NCI-H1694 treated with DMSO at 0.1 percent for 48 hours (cell line): ENCODE measurements around the gene LRRC74A.

Experiments used
- DNase-seq: peaks from one replicate; lab custom pipeline; 2025; lab: John Stamatoyannopoulos, UW

LRRC74A gene

DNA sequence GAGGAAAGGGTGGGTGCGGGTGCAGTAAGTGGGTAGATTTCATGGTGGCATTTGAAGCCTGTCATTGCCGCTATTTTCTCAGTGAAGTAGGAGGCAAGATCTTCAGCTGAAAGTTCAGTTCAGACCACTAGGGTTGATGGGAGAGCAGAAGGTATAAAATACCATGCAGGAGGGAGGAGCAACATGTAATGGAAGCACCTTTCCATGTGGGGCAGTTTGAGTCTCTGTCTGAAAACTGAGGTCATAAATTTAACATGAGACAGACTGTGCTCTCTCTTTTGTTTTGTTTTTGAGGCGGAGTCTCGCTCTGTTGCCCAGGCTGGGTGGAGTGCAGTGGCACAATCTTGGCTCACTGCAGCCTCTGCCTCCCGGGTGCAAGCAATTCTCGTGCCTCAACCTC is 22.7 kb downstream of the LRRC74A start:
- no peak for DNase-seq

DNA sequence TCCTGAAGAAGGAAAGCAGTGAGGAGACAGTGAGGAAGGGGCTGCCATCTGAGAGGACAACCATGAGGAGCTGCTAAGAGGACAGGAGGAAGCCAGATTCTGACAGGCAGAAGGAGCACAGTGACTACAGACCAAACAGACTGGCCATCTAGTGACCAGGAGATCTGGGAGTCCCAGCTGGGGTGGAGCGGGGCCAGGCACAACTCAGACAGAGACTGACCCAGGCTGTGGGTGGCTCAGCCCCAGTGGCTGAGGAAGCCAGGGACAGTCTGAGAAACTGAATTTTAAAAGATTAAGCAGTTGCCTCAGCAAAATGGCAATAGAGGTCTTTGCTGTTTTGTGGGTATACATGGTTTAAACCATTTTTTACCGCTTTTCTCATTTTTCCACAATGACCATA is 28.9 kb downstream of the LRRC74A start:
- DNase-seq = no peak

DNA sequence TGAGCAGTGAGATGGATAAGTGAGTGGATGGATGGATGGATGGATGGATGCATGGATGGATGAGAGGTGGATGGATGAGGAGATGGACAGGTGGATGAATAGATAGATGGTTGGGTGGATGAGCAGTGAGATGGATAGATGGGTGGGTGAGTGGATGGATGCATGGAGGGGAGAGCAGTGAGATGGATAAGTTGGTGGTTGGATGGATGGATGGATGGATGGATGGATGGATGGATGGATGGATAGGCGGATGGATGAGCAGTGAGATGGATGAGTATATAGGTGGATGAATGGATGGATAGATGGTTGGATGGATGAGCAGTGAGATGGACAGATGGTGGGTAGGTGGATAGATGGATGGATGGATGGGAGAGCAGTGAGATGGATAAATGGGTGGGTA is 30.6 kb downstream of the LRRC74A start:
- DNase-seq = no peak

DNA sequence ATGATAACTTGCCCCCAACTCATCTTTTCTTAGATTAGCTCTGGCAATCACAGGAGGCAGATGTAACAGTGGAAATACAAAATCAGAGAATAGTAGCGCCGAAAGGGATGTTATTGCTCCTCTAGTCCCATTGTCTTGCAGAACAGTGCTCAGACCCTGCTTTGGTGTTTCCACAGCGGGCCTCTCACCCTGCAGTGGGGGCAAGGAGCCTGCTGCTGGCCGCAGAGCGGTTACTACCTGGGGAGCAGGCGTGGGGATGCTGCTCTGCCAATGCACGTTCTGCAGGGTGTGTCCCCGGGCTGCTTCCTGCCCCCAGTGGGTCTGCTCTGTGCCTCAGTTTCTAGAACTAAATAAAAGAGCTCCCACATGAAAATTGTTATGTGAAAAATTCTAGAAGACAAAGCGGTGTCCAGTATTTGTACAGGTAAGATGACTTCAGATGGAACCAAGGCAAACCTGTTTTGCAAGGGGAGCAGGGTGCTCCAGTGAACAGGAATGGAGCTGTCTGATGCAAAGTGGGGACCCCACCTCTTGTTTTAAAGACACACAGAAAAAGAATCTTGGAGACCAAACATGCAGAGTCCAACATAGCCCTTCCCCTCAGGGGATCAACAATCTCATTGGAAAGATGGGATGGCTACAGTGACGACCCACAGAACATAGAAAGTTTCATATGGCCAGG is 35.5 kb downstream of the LRRC74A start:
- DNase-seq = no peak

DNA sequence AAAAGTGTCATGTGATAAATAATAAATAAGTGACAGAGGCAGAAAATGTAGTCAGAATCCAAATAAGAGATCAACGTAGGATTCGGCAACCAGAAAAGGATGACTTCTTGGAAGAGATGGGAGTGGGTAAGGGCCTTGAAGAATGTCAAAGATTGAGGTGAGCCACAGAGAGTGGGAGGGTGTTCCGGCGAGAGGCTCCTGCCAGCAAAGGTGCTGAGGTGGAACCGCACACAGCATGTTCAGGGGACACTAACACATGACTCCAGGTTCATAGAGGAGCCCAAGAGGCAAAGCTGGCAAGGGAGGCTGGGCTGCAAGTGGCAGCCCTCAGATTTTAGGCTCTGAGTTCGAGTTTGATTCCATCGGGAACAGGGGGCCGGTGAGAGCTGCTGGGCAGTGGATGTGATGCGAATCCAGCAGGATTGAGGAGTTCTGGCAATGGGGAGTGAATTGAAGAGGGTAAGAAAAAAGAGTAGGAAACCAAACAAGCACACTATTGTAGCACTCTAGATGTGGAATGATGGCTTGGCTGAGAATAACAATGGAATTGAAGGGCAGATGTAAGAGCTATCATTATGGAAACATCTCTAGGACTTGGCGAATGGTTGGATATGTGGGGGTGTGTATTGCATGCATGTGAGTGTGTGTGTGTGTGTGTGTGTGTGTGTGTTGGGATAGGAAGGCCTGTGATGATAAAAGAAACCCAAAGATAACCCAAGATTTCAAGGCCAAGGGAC is 36.5 kb downstream of the LRRC74A start:
- DNase-seq = no peak

DNA sequence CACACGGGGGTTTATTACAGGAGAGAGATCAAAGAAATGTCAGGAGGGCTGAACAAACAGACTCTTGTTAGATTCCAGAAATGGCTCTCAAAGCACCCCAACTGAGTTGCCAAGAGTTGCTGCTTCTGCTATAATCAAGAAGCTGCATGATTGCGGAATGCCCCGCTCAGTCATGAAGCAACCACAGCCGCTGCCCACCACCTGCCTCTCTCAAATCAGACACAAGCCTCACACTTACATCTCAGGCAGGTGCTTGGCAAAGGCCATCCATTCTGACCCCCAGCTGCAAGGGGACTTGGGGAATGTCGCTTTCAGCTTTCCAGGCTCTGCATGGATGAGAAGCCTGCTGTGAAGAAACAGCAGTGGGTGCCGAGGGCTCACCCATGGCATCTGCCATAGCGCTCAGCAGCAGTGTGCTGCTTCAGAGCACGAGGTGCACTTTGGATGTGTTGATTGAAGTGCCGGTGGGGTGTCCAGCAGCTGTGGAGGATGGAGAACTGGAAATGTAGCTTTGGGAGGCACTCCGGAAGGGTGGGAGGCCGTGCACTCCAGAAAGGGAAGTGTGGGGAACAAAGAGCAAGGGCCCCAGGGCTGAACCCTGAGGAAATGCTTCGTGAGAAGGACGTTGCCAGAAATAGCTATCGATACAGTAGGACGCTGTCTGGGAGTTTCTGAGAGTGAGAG is 37.7 kb downstream of the LRRC74A start:
- DNase-seq = no peak

DNA sequence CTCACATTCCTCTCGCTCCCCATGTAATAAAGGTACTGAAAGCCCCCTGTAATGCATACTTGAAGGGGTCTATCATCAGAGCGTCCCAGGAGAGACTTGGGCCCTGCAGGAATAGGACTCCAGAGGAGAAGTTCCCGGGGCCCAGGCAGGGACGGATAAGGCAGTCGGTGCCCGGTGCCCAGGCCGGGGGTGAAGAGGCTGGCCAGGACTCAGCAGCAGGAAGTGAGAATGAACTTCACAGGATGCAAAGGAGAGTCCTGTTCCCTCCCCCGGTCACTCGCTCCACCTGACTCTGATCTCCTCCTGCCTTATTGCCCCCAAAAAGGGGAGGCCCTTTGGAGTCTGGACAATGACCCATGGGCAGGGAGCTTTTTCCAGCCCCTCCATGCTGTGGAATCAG is 40.2 kb downstream of the LRRC74A start:
- no peak for DNase-seq

DNA sequence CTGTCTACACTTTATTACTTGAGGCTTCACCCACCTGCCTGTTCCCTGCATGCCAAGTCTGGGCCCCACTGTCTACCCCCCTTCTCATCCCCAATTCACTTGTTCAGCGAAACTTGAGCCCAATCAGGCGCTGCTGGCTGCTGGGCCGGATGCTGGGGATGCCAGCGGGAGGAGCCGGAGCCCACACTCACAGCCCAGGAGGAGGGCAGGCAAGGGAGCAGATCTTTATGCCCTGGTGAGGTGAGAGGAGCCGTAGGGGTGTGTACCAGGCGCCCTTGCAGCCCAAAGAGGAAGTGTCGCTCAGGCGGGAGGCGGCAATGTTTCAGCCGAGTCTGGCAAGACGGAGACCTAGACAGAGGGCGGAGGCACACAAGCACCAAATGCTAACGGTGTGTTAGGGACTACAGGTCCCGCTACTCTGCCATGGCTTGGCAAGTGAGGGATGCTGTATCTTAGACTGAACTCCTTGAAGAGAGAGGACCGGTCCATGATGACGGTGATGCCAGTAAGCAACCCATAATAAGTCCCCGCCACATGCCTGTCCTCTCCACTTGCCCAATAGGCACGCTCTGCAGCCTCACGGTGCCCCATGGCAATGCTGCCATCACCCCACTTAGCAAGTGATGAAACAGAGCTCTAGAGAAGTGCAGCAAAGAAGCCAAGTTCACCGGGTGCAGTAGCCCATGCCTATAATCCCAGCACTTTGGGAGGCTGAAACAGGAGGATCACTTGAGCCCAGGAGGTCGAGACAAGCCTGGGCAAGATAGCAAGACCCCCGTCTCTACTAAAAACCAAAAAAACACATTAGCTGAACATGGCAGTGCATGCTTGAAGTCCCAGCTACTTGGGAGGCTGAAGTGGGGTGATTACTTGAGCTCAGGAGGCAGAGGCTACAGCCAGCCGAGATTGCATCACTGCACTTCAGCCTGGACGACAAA is 41.6 kb downstream of the LRRC74A start:
- DNase-seq = no peak

DNA sequence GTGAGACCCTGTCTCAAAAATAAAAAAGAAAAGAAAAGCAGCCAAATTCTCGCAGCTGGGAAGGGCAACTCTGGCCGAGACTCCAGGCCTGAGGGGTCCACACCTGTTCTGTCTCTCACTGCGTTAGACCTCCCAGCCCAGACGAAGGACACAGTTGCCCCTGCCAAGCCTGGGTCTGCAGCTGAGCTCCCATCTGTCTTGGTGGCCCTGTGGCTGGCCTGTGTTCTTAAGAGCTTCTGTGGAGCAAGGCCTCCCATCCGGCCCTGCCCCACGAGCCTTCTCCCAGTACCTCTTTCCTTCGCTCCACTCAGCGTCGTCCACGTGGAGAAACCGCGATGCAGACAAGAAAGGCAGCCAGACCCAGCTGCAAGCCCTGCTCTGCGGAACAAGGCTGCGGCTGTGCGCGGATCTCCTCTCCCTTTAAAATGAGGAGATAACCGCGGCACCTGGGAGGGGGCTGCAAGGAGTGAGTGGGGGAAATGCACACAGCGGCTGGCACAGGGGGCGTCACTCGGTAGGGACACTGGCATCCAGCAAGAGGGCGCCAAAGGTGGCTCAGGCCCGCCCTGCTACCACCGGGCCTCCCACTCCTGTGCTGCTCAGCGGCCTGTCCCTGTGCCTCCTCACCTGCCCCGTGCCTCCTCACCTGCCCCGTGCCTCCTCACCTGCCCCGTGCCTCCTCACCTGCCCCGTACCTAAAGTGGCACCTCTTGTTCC is 42.4 kb downstream of the LRRC74A start:
- DNase-seq = no peak

DNA sequence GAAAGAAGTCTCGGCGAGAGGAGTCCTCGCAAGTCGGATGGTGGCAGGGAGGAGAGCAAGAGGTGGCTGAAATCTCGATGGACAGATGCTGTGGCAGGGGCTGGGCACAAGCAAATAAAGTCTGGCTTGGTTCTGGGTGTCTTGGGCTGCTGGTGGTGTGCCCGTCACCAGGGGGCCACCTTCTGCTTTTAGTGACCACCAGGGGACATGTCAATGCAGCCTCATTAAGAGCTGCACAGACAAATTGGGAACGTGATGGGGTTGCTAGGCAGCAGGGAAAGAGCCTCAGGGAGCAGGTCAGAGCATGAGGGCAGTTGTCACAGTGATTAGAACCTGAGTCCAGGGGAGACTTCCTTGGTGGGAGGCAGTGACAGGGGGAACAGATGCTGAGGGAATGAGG is 44.0 kb downstream of the LRRC74A start:
- DNase-seq = no peak

DNA sequence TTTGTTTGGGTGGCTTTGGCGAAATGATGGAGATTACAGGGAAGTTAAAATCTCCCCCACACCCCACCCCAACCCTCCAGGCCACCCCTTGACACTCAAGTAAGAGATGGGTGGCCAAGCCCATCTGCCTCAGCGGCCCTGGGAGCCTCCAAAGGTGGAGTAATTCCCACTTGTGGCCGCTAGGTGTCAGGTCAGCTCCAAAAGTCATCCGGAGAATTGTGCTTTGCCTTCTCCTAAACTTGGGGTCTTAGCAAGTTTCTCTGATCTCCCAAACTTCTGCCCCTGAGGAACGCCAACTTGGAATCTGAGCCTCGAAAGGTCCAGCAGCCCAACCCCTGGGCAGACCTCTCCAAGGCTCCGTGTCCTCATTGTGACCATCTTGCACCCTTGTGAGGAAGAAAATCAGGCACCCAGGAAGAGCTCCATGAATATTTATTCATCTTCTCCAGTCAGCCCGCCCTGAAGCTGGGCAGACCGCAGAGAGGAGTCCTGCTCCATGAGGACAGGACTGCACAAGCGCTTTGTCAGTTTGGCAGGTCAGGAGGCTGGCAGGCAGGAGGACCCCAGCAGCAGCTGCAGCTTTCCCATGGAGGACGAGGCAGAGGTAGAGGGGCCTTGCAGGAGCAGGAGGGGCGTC is 46.7 kb downstream of the LRRC74A start:
- DNase-seq = peak; percentile 66

DNA sequence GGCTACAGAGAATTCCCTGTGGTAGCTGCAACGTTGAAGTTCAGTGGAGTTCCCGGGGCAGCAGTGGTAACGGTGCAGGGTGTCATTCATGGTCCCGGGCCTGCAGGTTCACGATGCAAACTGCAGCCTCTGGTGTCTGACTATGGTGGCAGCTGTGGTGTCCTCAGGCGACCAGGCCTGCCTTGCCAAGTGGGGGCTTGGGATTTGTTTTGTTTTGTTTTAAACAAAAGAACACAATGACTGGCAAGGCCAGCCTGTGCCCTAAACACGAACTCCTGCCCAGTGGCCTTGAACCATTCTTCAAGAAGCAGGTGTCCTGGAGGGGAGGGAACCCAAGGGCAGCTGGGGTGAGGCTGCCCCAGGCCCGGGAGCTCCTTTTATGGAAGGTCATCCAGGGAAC is 48.5 kb downstream of the LRRC74A start:
- no peak for DNase-seq

DNA sequence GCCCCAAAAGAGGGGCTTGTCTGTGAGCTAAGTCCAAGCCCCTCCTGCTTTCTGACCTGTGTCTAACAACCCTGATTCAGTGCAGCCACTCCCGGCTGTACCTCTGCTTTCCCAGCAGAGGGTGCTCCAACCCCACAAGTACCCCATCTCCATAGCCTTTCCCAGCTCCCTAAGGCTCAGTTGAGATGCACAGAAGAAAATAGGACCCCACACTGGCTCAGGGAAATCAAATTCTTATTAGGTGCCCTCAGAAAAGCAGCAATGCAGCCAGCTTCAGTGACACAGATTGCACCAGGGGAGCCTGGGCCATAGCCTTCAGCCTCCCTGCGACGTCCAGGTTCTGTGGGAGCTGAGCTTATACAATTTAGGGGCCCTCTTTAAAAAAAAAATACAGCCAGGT is 49.9 kb downstream of the LRRC74A start:
- peak; percentile 88 for DNase-seq

DNA sequence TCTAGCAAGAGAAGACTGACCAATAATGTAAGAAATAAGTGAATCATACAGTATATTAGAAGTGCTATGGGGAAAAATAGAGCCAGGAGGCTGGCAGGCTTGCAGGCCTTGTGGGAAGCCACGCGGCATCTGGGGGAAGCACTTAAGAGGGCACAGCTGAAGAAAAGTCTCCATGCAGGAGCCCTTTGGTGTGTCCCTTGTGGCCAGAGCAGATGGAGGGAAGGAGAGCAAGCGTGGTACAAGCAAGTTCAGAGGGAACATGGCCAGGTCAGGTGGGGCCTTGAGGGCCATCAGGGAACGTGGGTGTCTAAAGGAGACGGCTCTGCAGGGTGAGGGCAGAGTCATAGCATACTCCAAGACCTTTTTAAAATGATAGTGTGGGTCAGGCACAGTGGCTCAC is 51.7 kb downstream of the LRRC74A start:
- DNase-seq = no peak

DNA sequence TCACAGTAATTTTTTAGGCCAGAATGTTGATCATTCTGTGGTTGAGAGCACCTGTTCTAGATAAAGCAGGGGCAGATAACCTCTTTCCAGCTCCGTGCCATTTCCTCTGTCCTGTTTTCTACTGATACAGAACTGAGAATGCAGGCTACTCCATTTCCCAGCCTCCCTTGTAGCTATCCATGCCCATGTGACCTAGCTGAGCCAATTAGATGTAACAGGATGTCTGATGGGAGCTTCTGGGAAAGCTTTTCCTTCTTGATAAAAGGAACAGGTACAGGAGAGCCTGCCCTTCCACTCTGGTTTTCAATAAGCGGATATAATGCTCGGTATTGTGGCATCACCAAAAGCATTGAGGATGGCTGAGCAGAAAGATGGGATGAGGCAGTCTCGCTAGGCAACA is 54.2 kb downstream of the LRRC74A start:
- no peak for DNase-seq

DNA sequence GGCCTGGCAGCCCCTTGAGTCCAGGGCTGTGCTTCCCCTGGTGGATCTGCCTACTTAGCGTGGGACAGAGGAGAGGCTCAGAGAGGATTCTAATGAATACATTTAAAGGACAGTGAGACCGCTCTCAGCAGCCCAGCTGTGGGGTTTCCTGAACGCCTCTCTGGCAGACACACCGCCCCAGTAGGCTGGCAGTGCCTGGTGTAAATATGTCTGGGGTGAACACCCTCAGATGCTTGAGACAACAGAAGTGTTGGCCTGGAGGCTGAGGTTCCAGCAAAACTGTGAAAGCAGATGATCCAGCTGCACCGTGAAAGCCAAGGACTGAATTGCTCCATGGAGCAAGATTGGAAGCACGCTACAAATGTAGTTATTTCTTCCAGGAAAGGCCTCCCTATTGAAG is 55.1 kb downstream of the LRRC74A start:
- DNase-seq = no peak

DNA sequence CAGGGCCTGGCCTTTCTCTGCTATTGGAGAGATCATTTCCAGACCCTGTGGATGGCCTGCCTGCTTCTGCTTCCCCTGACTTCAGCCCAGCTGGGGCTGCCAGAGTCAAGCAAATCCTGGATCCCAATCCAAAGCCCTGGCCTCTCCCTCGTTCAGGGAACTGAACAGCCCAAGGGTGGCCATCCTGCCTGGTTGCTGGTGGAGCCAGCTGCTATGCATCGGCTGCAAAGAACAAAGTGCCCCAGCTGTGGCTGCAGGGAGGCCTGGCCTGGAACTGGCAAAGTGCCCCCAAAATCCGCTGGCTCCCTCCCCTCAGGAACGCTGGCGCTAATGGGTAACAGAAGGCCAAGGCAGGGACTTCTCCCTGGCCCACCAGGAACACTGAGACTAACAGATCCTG is 56.4 kb downstream of the LRRC74A start:
- no peak for DNase-seq

DNA sequence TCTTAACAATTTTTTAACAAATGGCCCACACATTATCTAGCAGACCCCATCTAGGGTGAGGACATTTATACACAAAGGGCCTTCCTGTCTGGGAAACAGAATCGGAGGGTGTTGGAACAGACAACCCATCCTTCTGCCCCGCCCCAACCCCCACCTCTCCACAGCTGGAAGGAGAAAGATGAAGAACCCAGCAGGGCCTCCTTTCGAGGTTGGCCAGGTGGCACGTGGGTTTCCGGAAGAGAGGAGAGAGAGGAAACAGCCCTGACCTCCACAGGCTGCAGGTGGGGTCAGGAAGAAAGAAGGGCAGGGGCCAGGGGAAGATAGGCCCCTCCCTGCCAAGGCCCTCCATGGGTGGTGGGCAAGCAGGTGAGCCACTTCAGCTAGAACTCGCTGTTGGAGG is 57.2 kb downstream of the LRRC74A start:
- no peak for DNase-seq

DNA sequence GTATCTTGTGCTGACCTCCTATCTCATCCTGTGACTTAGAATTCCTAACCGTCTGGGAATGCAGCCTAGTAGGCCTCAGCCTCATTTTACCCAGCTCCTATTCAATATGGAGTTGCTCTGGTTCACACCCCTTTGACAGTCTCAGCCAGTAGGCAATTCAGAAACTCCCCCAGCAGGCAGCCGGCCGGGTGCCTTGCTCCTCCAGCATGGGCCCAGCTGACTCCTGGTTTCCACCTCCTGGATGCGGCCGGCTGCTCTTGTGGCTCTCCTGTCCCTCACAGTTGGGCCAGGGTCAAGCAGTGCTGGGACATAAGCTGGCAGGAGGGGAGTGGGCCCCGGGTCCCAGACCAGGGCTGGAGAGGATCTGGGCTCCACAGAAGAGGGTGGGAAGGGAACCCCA is 58.2 kb downstream of the LRRC74A start:
- DNase-seq = no peak

DNA sequence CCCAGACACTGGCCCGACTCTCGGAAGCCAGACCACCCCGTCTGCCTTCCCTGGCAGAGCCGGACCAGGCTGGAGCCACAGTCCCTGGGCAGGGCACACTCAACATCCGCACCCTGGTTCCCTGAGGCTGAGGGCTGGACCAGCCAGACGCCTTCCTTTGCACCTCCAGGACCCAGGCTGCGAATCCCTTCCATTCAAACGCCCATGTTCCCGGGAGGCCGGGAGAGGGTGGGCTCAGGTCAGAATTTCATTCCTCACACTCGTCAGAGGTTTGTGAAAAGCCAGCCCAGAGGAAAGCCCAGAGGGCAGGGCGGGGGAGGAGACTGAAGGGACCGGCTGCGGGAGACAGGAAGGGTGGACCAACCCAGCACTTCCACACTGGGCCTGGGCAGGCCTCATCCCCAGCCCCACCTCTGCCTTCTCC is 58.7 kb downstream of the LRRC74A start:
- DNase-seq = no peak

DNA sequence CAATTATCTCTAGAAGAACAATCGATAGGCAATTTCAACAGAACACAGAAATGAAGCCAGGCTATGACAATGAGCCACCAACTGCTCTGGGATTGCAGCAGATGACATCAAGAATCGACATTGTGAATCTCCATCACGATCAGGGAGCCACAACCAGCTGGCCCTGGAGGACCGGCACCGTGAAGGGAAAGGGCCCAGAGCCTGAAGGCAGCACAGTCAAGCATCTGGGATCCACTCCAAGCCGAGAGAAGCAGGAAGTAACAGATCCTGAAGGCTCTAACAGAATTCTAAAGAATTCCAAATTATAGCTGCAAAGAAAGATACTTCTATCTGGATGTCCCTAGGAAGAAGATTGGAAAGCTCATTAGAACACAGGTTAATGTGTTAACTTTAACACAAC is 61.0 kb downstream of the LRRC74A start:
- no peak for DNase-seq
